Neural crest cell (in vitro differentiated cells): ENCODE results near the gene MDK. TPM values are rescaled to one million over a fixed set of nuclear protein-coding genes. Genes with fewer than 3 reads are reported as not detected.

Source experiments
- DNase-seq: peaks from one replicate; pipeline ENCODE4 v3.0.0; 2021; ENCODE audit warnings: low read depth, mixed read lengths, low spot score
- H3K27ac Mint-ChIP-seq: one replicate; pipeline ENCODE4 v1.8.0; 2021; ENCODE audit warnings: mild to moderate bottlenecking, mixed read lengths; ENCODE audit not compliant: unreplicated experiment
- H3K27me3 Mint-ChIP-seq: 2 replicates; pipeline ENCODE4 v1.8.0; 2021; ENCODE audit warnings: low read depth, mild to moderate bottlenecking, mixed read lengths
- H3K36me3 Mint-ChIP-seq: 2 replicates; pipeline ENCODE4 v1.8.0; 2021; ENCODE audit warnings: low read depth, mild to moderate bottlenecking, mixed read lengths
- H3K4me1 Mint-ChIP-seq: 2 replicates; pipeline ENCODE4 v1.8.0; 2021; ENCODE audit warnings: mixed read lengths
- H3K4me3 Mint-ChIP-seq: one replicate; pipeline ENCODE4 v1.8.0; 2021; ENCODE audit warnings: mild to moderate bottlenecking, mixed read lengths
- H3K9me3 Mint-ChIP-seq: 2 replicates; pipeline ENCODE4 v1.8.0; 2021; ENCODE audit warnings: mixed read lengths
- total RNA-seq: library from RNA; stranded (reverse); gene quantifications from 2 replicates; pipeline ENCODE4 v1.2.1, GENCODE V29; 2021
- TF ChIP-seq, protein P1 (sequence below): fragments of 200-600 bp; sonication (generic); conservative IDR thresholded peaks from 2 replicates; pipeline ENCODE4 v1.5.0; 2021; ENCODE audit warnings: antibody characterized with exemption, mild to moderate bottlenecking

Gene MDK
- total RNA-seq, 1 donor from 2014 or later, result 781 TPM

DNA sequence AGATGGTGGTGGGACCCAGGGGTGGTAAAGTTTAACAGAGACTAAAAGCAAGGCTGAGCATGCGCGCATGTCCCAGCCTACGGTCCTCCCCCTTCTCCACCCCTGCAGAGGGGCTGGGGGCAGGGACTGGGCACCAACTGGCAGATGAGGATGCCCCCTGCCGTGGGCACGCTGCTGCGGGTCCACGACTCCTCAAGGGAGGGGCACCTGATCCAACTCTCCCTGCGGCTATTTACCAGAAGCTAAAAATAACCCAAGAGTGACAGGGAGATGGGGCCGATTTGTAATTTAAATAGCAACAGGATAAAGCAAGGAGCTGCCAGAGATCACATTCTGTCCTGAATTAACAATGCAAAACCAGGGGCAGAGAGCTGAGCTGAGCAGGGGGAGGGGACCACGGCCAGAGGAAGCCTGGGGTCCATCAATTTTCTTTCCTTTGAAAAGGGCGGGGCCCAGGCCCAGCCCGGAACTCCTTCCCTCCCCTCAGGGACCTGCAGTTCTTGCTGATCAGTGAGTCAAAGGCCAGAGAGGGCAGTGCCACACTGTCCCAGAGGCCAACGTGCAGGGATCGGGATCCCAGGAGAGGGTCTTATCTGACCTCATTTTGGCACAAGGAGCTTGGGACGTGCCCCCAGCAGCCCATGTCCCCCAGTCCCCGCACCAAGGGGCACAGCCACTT lies 42.3 kb upstream of the MDK start:
- no peaks in the 10 kb centered on the region for H3K9me3 Mint-ChIP-seq
- peaks cover 53% of the 10 kb centered on the region for H3K4me1 Mint-ChIP-seq
- H3K27me3 Mint-ChIP-seq, result peaks cover 16% of the 10 kb centered on the region
- no peak overlapping the region for H3K27ac Mint-ChIP-seq
- DNase-seq, result no peak
- H3K4me3 Mint-ChIP-seq, result peak overlapping the region; percentile 61
- no peaks in the 10 kb centered on the region for H3K36me3 Mint-ChIP-seq
- TF ChIP-seq, protein P1, sequence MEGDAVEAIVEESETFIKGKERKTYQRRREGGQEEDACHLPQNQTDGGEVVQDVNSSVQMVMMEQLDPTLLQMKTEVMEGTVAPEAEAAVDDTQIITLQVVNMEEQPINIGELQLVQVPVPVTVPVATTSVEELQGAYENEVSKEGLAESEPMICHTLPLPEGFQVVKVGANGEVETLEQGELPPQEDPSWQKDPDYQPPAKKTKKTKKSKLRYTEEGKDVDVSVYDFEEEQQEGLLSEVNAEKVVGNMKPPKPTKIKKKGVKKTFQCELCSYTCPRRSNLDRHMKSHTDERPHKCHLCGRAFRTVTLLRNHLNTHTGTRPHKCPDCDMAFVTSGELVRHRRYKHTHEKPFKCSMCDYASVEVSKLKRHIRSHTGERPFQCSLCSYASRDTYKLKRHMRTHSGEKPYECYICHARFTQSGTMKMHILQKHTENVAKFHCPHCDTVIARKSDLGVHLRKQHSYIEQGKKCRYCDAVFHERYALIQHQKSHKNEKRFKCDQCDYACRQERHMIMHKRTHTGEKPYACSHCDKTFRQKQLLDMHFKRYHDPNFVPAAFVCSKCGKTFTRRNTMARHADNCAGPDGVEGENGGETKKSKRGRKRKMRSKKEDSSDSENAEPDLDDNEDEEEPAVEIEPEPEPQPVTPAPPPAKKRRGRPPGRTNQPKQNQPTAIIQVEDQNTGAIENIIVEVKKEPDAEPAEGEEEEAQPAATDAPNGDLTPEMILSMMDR, result no peak

- peak overlapping the region; percentile 11 for H3K4me3 Mint-ChIP-seq
- H3K27me3 Mint-ChIP-seq, result peaks cover 9% of the 10 kb centered on the region
- no peak overlapping the region for H3K27ac Mint-ChIP-seq
- peaks cover 56% of the 10 kb centered on the region for H3K4me1 Mint-ChIP-seq
- TF ChIP-seq, protein P1, result no peak
- H3K36me3 Mint-ChIP-seq, result no peaks in the 10 kb centered on the region
- DNase-seq, result no peak
- no peaks in the 10 kb centered on the region for H3K9me3 Mint-ChIP-seq
Observed at GRCh38 chr11:46339816-46340215, 41.7 kb upstream of the MDK start.

GRCh38 chr11:46341454-46341853 lies 40.0 kb upstream of the MDK start:
- TF ChIP-seq, protein P1, result no peak
- Mint-ChIP-seq H3K4me3 (no peak overlapping the region), H3K27me3 (peaks cover 6% of the 10 kb centered on the region), H3K9me3 (no peaks in the 10 kb centered on the region), H3K4me1 (peaks cover 54% of the 10 kb centered on the region), H3K36me3 (no peaks in the 10 kb centered on the region), H3K27ac (no peak overlapping the region)
- DNase-seq, result no peak

GRCh38 chr11:46342239-46342638 lies 39.2 kb upstream of the MDK start:
- TF ChIP-seq, protein P1, result no peak
- peak overlapping the region; percentile 50 for H3K4me3 Mint-ChIP-seq
- H3K36me3 Mint-ChIP-seq, result no peaks in the 10 kb centered on the region
- no peaks in the 10 kb centered on the region for H3K9me3 Mint-ChIP-seq
- H3K27me3 Mint-ChIP-seq, result peaks cover 12% of the 10 kb centered on the region
- DNase-seq, result no peak
- H3K4me1 Mint-ChIP-seq, result peaks cover 60% of the 10 kb centered on the region
- no peak overlapping the region for H3K27ac Mint-ChIP-seq

GRCh38 chr11:46343520-46343919 lies 37.9 kb upstream of the MDK start:
- H3K4me1 Mint-ChIP-seq, result peaks cover 57% of the 10 kb centered on the region
- peak overlapping the region; percentile 42 for H3K4me3 Mint-ChIP-seq
- TF ChIP-seq, protein P1, result no peak

More at GRCh38 chr11:46343520-46343919, 37.9 kb upstream of the MDK start:
- peak overlapping the region; percentile 65 for H3K27ac Mint-ChIP-seq
- H3K36me3 Mint-ChIP-seq, result no peaks in the 10 kb centered on the region
- H3K9me3 Mint-ChIP-seq, result no peaks in the 10 kb centered on the region
- peaks cover 10% of the 10 kb centered on the region for H3K27me3 Mint-ChIP-seq
- DNase-seq, result no peak
